ENCODE data around the gene PPP2R2C. TPM values are rescaled to one million over a fixed set of nuclear protein-coding genes. Genes with fewer than 3 reads are reported as not detected.

Gene PPP2R2C
- total and polyA plus RNA-seq, 12 donors = 0.14 to 10.6 (median 4.2) TPM

GRCh38 chr4:6346373-6347110 lies 125.9 kb downstream of the PPP2R2C start:
- Histone ChIP-seq H3K36me3 (no peaks in the 10 kb centered on the region), H3K27me3 (peaks cover 0 to 50% (median 13%) of the 10 kb centered on the region in 7 donors), H3K4me1 (peaks cover 0 to 12% (median 4%) of the 10 kb centered on the region in 9 donors), H3K9me3 (peaks cover 0 to 10% (median 0%) of the 10 kb centered on the region in 11 donors), H3K4me3 (no peak overlapping the region), H3K27ac (no peak overlapping the region)
- TF ChIP-seq CTCF (IDR thresholded peaks at IDR 0.05) = no peak
- intact Hi-C loops (cut with DNase I) = no loop called here
- DNase-seq (no peak), ATAC-seq (no peak)
- WGBS, 2 donors = 78 to 79% methylated on average over 16 of the region's 16 CpGs

GRCh38 chr4:6345866-6346265 lies 126.5 kb downstream of the PPP2R2C start:
- H3K27me3 ChIP-seq = peaks cover 0 to 50% (median 13%) of the 10 kb centered on the region in 7 donors
- H3K4me3 ChIP-seq = no peak overlapping the region
- ATAC-seq = no peak
- H3K4me1 ChIP-seq = peaks cover 0 to 13% (median 4%) of the 10 kb centered on the region in 9 donors
- peaks cover 0 to 10% (median 0%) of the 10 kb centered on the region in 11 donors for H3K9me3 ChIP-seq
- H3K36me3 ChIP-seq = no peaks in the 10 kb centered on the region
- no peak for TF ChIP-seq CTCF (IDR thresholded peaks at IDR 0.05)
- DNase-seq = no peak
- intact Hi-C loops (cut with DNase I) = no loop called here
- no peak overlapping the region for H3K27ac ChIP-seq
- WGBS, 2 donors = 77 to 78% methylated on average over 13 of the region's 13 CpGs

GRCh38 chr4:6345096-6345830 lies 127.2 kb downstream of the PPP2R2C start:
- 74 to 79% methylated on average over 27 of the region's 27 CpGs for WGBS, 2 donors
- no peak for TF ChIP-seq CTCF (IDR thresholded peaks at IDR 0.05)
- peaks cover 0 to 54% (median 19%) of the 10 kb centered on the region in 7 donors for H3K27me3 ChIP-seq

GRCh38 chr4:6343939-6344408 lies 128.4 kb downstream of the PPP2R2C start:
- ATAC-seq (no peak), DNase-seq (no peak)
- intact Hi-C loops (cut with DNase I) = no loop called here
- WGBS, 2 donors = 77 to 83% methylated on average over 11 of the region's 11 CpGs
- no peak overlapping the region for H3K4me3 ChIP-seq
- no peak overlapping the region for H3K27ac ChIP-seq
- TF ChIP-seq CTCF (IDR thresholded peaks at IDR 0.05) = no peak
- H3K9me3 ChIP-seq = peaks cover 0 to 10% (median 0%) of the 10 kb centered on the region in 11 donors
- H3K27me3 ChIP-seq = peaks cover 0 to 61% (median 32%) of the 10 kb centered on the region in 7 donors
- no peaks in the 10 kb centered on the region for H3K36me3 ChIP-seq
- H3K4me1 ChIP-seq = peaks cover 0 to 13% (median 4%) of the 10 kb centered on the region in 9 donors

More at GRCh38 chr4:6345096-6345830, 127.2 kb downstream of the PPP2R2C start:
- Histone ChIP-seq H3K27ac (no peak overlapping the region), H3K9me3 (peaks cover 0 to 10% (median 0%) of the 10 kb centered on the region in 11 donors), H3K4me1 (peaks cover 0 to 13% (median 4%) of the 10 kb centered on the region in 9 donors), H3K4me3 (no peak overlapping the region), H3K36me3 (no peaks in the 10 kb centered on the region)
- DNase-seq (no peak), ATAC-seq (no peak)
- intact Hi-C loops (cut with DNase I) = no loop called here
